Left cardiac atrium (tissue), 4 donors: ENCODE measurements around the gene FAM170B. TPM values are rescaled to one million over a fixed set of nuclear protein-coding genes. Genes with fewer than 3 reads are reported as not detected.

ENCODE experiments used
- ATAC-seq, 2 donors: fragments of 200-7000 bp; cut with Tn5 transposase; one replicate each; pipeline ENCODE4 v1.9.1; 2020; ENCODE audit warnings: mild to moderate bottlenecking in 2 of 2, moderate library complexity in 2 of 2
- DNase-seq: peaks from one replicate; pipeline ENCODE4 v3.0.0-alpha.2; 2020
- intact Hi-C, 2 donors: fragments of 100-400 bp; cut with DNase I; formaldehyde crosslinking; loops; one replicate each; pipeline versions ENCODE4 v1.14.1 to v1.15.1; 2022 to 2023
- total RNA-seq, 2 donors: library from RNA; stranded (reverse); fragmentation: NEBNext Ultra II Directional; extraction: Animal tissue kit (Norgen Biotek cat#: 25700); gene quantifications; one replicate each; pipeline ENCODE4 v1.2.1, GENCODE V29; 2021
- donor health status: DM: no; HTN: yes; CAD: no.
- donor health status: DM: no; HTN: yes; CAD: no; lungs with severe emphysema.
- donor health status: DM: yes; HTN: yes; CAD: no.
- donor health status: Dilated cardiomyopathy.

Gene FAM170B
- total RNA-seq, 2 donors from 2014 or later: not detected

- no peak for DNase-seq
- intact Hi-C loops: no loop called here
- ATAC-seq: no peak
Measured at GRCh38 chr10:49090189-49090575, 43.6 kb downstream of the FAM170B start.

- intact Hi-C loops: no loop called here
- ATAC-seq (peak; percentile 74 to 80), DNase-seq (no peak)
Measured at GRCh38 chr10:49089557-49090188, 44.1 kb downstream of the FAM170B start.

GRCh38 chr10:49089152-49089551 lies 44.7 kb downstream of the FAM170B start:
- ATAC-seq: peak in 1 of 2 donors; percentile 4
- intact Hi-C loops: no loop called here
- no peak for DNase-seq

GRCh38 chr10:49086889-49087288 lies 46.9 kb downstream of the FAM170B start:
- intact Hi-C loops: no loop called here
- no peak for ATAC-seq
- no peak for DNase-seq

GRCh38 chr10:49083261-49083660 lies 50.6 kb downstream of the FAM170B start:
- intact Hi-C loops: no loop called here
- DNase-seq (peak; percentile 44), ATAC-seq (peak; percentile 52 to 60)

- no peak for DNase-seq
- intact Hi-C loops: no loop called here
- peak in 1 of 2 donors; percentile 49 for ATAC-seq
Measured at GRCh38 chr10:49082766-49083165, 51.1 kb downstream of the FAM170B start.

GRCh38 chr10:49081547-49082275 lies 52.1 kb downstream of the FAM170B start:
- intact Hi-C loops: no loop called here
- peak; percentile 44 for DNase-seq
- peak; percentile 43 to 62 for ATAC-seq

Other genes with a start within 250 kb of the FAM170B start
- gene LRRC18, start 194.2 kb downstream of the FAM170B start, total RNA-seq: not detected
- gene VSTM4, start 18.5 kb downstream of the FAM170B start, total RNA-seq: 10 to 100 TPM; 17.2 to 21.0 TPM
- gene TMEM273, start 54.4 kb upstream of the FAM170B start, total RNA-seq: 10 to 100 TPM; 14.6 to 29.5 TPM
- 10 to 100 TPM; 34.7 to 54.1 TPM for gene C10orf71, start 165.1 kb upstream of the FAM170B start, total RNA-seq